GM18951 (cell line): ENCODE results near the gene SEC22B.
"Not testable (repeated sequence)": the region's sequence is repeated elsewhere in the genome, so short reads cannot be mapped to it uniquely, and the experiment has no call there.

Experiments used
- in situ Hi-C: fragments of 300-500 bp; cut with MboI; formaldehyde crosslinking; loops from one replicate; pipeline ENCODE4 v1.12.0; 2022; ENCODE audit warnings: low sequenced_read_pairs, mixed read lengths, inconsistent platforms; ENCODE audit not compliant: unreplicated experiment

Gene SEC22B

DNA sequence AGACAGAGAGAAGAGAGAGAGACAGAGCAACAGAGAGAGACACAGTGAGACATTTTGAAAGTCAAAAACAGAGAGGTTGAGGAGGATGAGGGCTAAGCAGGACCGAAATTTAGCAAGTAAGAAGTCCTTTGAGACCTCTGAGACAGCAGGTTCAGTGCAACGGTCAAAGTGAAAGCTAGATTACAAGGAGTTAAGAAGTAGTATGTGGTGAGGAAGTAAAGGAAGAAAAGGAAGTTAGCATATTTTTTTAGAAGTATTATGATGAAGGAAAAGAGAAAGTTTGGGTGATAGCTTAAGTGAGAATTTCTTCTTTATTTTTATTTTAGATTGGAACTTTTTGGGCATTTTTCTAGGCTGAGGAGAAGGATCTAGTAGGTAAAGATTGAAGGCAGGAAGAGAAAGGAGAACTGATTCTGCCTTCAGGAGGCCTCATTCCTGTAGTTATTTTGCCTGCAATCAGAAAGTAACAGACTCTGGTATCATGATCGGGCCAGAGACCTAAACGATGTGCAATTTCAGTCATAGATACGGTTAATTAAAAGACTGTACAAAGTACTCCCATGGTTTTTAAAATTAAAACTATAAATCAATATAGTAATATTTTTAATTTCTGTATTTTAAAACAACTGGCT is 53.9 kb downstream of the SEC22B start:
- in situ Hi-C loops: not testable (repeated sequence)

GRCh38 chr1:120121830-120122229 is 54.5 kb downstream of the SEC22B start:
- in situ Hi-C loops: not testable (repeated sequence)

GRCh38 chr1:120120525-120120924 is 55.8 kb downstream of the SEC22B start:
- in situ Hi-C loops: not testable (repeated sequence)

GRCh38 chr1:120117371-120118177 is 58.7 kb downstream of the SEC22B start:
- in situ Hi-C loops: not testable (repeated sequence)

GRCh38 chr1:120116094-120116493 is 60.2 kb downstream of the SEC22B start:
- in situ Hi-C loops: not testable (repeated sequence)

DNA sequence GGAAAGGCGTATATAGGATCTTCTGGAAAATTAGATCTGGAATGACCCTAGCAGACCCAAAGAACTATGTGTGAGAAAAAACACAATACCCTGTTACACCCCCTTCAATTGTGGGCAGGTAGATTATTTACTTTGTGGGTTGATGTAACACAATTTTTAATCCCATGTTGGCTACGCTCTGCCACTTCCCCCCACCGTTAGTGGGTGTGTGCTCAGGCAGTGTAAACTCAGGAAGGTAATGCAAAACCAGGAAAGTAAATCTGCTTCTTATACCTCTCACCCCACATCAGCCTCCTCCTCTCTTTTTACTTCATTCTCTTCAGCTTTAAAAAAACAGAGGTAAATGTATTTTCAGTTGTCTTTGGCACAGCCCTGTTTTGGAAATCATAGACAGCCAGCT is 63.2 kb downstream of the SEC22B start:
- in situ Hi-C loops: not testable (repeated sequence)

- in situ Hi-C loops: not testable (repeated sequence)
Observed at GRCh38 chr1:120112212-120112611, 64.1 kb downstream of the SEC22B start.

- in situ Hi-C loops: not testable (repeated sequence)
Observed at GRCh38 chr1:120111771-120112170, 64.5 kb downstream of the SEC22B start.

- in situ Hi-C loops: not testable (repeated sequence)
Observed at GRCh38 chr1:120111008-120111407, 65.3 kb downstream of the SEC22B start.

DNA sequence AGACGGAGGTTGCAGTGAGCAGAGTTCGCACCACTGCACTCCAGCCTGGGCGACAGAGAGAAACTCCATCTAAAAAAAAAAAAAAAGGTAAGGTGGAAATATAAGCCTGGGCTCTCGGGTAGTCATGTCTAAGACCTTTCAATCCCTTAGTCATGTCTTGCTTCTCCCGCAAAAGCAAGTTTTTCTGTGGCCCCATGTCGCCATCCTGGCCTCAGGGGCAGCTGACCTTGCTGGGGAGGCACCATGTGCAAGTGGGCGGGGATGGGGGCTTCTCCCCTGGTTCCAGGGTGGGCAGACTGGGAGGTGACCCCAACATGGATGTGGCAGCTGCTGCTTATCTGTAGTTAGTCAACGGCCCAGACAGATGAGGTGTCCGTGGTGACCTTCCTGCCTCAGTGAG is 66.7 kb downstream of the SEC22B start:
- in situ Hi-C loops: not testable (repeated sequence)

GRCh38 chr1:120109180-120109579 is 67.1 kb downstream of the SEC22B start:
- in situ Hi-C loops: not testable (repeated sequence)

GRCh38 chr1:120105288-120105687 is 71.0 kb downstream of the SEC22B start:
- in situ Hi-C loops: not testable (repeated sequence)

- in situ Hi-C loops: not testable (repeated sequence)
Observed at GRCh38 chr1:120103768-120104167, 72.6 kb downstream of the SEC22B start.

GRCh38 chr1:120101593-120101992 is 74.7 kb downstream of the SEC22B start:
- in situ Hi-C loops: not testable (repeated sequence)
